B cell (primary cell): ENCODE data around the gene SIK3.

Experiments
- EZH2 ChIP-seq: IDR thresholded peaks from 2 replicates; pipeline ENCODE4 v1.6.1; 2012; ENCODE audit warnings: borderline replicate concordance, low read depth, mild to moderate bottlenecking, moderate library complexity, low read length; ENCODE audit not compliant: insufficient read depth, poor library complexity, severe bottlenecking
- TF ChIP-seq, protein P1 (sequence below): fragments of 200-600 bp; IDR thresholded peaks from one replicate; pipeline ENCODE4 v1.8.0; 2022; ENCODE audit warnings: antibody characterized with exemption, mild to moderate bottlenecking

DNA sequence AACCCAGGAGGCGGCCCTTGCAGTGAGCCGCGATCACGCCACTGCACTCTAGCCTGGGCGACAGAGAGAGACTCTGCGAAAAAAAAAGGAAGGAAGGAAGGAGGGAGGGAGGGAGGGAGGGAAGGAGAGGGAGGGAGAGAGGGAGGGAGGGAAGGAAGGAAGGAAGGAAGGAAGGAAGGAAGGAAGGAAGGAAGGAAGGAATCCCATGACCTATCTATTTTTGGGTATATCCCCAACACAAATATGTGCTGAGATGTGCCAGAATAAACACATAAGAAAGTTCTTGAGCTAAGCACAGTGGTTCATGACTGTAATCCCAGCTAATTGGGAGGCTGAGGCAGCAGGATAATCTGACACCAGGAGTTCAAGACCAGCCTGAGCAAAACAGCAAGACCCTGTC lies 82.0 kb downstream of the SIK3 start:
- TF ChIP-seq, protein P1, sequence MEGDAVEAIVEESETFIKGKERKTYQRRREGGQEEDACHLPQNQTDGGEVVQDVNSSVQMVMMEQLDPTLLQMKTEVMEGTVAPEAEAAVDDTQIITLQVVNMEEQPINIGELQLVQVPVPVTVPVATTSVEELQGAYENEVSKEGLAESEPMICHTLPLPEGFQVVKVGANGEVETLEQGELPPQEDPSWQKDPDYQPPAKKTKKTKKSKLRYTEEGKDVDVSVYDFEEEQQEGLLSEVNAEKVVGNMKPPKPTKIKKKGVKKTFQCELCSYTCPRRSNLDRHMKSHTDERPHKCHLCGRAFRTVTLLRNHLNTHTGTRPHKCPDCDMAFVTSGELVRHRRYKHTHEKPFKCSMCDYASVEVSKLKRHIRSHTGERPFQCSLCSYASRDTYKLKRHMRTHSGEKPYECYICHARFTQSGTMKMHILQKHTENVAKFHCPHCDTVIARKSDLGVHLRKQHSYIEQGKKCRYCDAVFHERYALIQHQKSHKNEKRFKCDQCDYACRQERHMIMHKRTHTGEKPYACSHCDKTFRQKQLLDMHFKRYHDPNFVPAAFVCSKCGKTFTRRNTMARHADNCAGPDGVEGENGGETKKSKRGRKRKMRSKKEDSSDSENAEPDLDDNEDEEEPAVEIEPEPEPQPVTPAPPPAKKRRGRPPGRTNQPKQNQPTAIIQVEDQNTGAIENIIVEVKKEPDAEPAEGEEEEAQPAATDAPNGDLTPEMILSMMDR: no peak
- no peak for TF ChIP-seq EZH2
